ENCODE data around the gene KCTD8. TPM values are rescaled to one million over a fixed set of nuclear protein-coding genes. Genes with fewer than 3 reads are reported as not detected.

KCTD8 gene
- total RNA-seq, 1 experiment from 2014 or later = 1.1 TPM

GRCh38 chr4:44425614-44426208, 22.9 kb downstream of the KCTD8 start:
- Histone ChIP-seq H3K14ac (ENCODE audit: insufficient read depth, low read length) (no peak overlapping the region), H3K4me1 (ENCODE audit: insufficient read depth, low read length) (no peaks in the 10 kb centered on the region), H3K18ac (ENCODE audit: insufficient read length, low read depth, low read length) (no peak overlapping the region), H4K8ac (replicated peaks; ENCODE audit: insufficient read length, low read depth, low read length) (no peak overlapping the region), H3K9ac (ENCODE audit: extremely low read depth, insufficient read length, low read length) (no peak overlapping the region), H3K4ac (ENCODE audit: low read depth, low read length) (no peak overlapping the region), H2BK5ac (ENCODE audit: insufficient read length, low read length) (no peak overlapping the region), H3K79me1 (ENCODE audit: insufficient read depth, low read depth, low read length, poor library complexity, severe bottlenecking) (no peaks in the 10 kb centered on the region), H2BK120ac (ENCODE audit: low read depth, low read length, poor library complexity, severe bottlenecking) (no peak overlapping the region), H3K4me2 (ENCODE audit: insufficient read depth, insufficient read length, low read length) (no peak overlapping the region), H4K20me1 (ENCODE audit: control insufficient read depth, insufficient read depth, insufficient read length) (no peaks in the 10 kb centered on the region), H3K79me2 (ENCODE audit: insufficient read depth, low read length) (no peaks in the 10 kb centered on the region), H4K91ac (ENCODE audit: insufficient read length, low read depth, low read length) (no peak overlapping the region), H2AFZ (ENCODE audit: low read length) (no peak overlapping the region), H4K5ac (ENCODE audit: insufficient read length, low read depth, low read length) (no peak overlapping the region), H3K27me3 (ENCODE audit: insufficient read depth, low read length) (no peaks in the 10 kb centered on the region), H3K23ac (ENCODE audit: insufficient read length, low read depth, low read length) (no peak overlapping the region), H3T11ph (ENCODE audit: low read length) (no peak overlapping the region), H3K56ac (ENCODE audit: insufficient read length, low read depth, low read length) (no peak overlapping the region), H3K27ac (ENCODE audit: insufficient read length, low read depth, low read length) (no peak overlapping the region), H2AK5ac (ENCODE audit: insufficient read length, low read length) (no peak overlapping the region), H2BK20ac (ENCODE audit: low read depth, low read length, poor library complexity, severe bottlenecking) (no peak overlapping the region), H3K9me3 (ENCODE audit: control insufficient read depth, low read depth, low read length) (no peaks in the 10 kb centered on the region), H2BK15ac (ENCODE audit: low read depth, low read length) (no peak overlapping the region), H2BK12ac (ENCODE audit: insufficient read length, low read depth, low read length) (no peak overlapping the region), H3K23me2 (ENCODE audit: insufficient read length, low read depth, low read length, poor library complexity, severe bottlenecking) (no peaks in the 10 kb centered on the region)
- WGBS (ENCODE audit: extremely low coverage, insufficient read length, low lambda C conversion rate) = no CpG with 5 or more reads among the region's 2 CpGs
- TF ChIP-seq CTCF (conservative IDR thresholded peaks at IDR 0.05) = peak; percentile 89
- Mint-ChIP-seq H3K27ac (no peak overlapping the region; a peak in 1 of 7 replicates), H3K4me3 (no peak overlapping the region), H3K9me3 (no peaks in the 10 kb centered on the region), H3K4me1 (peaks cover 4 to 11% of the 10 kb centered on the region in 2 experiments), H3K27me3 (ENCODE audit: low read depth) (no peaks in the 10 kb centered on the region), H3K36me3 (ENCODE audit: insufficient read depth in 1 of 3, low read depth in 3 of 3) (no peaks in the 10 kb centered on the region; a peak in 1 of 7 replicates)
- peak; percentile 62 for DNase-seq

All from H9 (cell line).